ENCODE data around the gene TMEM92.

The TMEM92 gene

GRCh38 chr17:50255766-50256635, 18.3 kb upstream of the TMEM92 start:
- no peak overlapping the region for H3K27ac Mint-ChIP-seq
- DNase-seq: no peak
- TF ChIP-seq CTCF (IDR thresholded peaks at IDR 0.05): no peak
- peaks cover 7% of the 10 kb centered on the region for H3K27me3 Mint-ChIP-seq (ENCODE audit: low read depth, poor library complexity)
- peaks cover 42% of the 10 kb centered on the region for H3K4me1 Mint-ChIP-seq
- H3K9me3 Mint-ChIP-seq: peaks cover 8% of the 10 kb centered on the region
- H3K36me3 Mint-ChIP-seq (ENCODE audit: low read depth): peaks cover 7% of the 10 kb centered on the region
- no peak overlapping the region for H3K4me3 Mint-ChIP-seq

GRCh38 chr17:50256826-50257618, 17.2 kb upstream of the TMEM92 start:
- peaks cover 49% of the 10 kb centered on the region for H3K4me1 Mint-ChIP-seq
- no peak for TF ChIP-seq CTCF (IDR thresholded peaks at IDR 0.05)

GRCh38 chr17:50257676-50258224, 16.5 kb upstream of the TMEM92 start:
- Mint-ChIP-seq H3K27me3 (ENCODE audit: low read depth, poor library complexity) (peaks cover 4% of the 10 kb centered on the region), H3K4me1 (peaks cover 57% of the 10 kb centered on the region), H3K4me3 (no peak overlapping the region), H3K9me3 (no peaks in the 10 kb centered on the region), H3K27ac (no peak overlapping the region), H3K36me3 (ENCODE audit: low read depth) (no peaks in the 10 kb centered on the region)
- TF ChIP-seq CTCF (IDR thresholded peaks at IDR 0.05): no peak
- DNase-seq: no peak

More at GRCh38 chr17:50256826-50257618, 17.2 kb upstream of the TMEM92 start:
- H3K27me3 Mint-ChIP-seq (ENCODE audit: low read depth, poor library complexity): peaks cover 4% of the 10 kb centered on the region
- no peaks in the 10 kb centered on the region for H3K36me3 Mint-ChIP-seq (ENCODE audit: low read depth)
- no peak overlapping the region for H3K27ac Mint-ChIP-seq
- H3K4me3 Mint-ChIP-seq: no peak overlapping the region
- H3K9me3 Mint-ChIP-seq: no peaks in the 10 kb centered on the region
- no peak for DNase-seq

GRCh38 chr17:50258647-50259476, 15.4 kb upstream of the TMEM92 start:
- no peak for DNase-seq
- peaks cover 4% of the 10 kb centered on the region for H3K27me3 Mint-ChIP-seq (ENCODE audit: low read depth, poor library complexity)
- peaks cover 68% of the 10 kb centered on the region for H3K4me1 Mint-ChIP-seq
- H3K27ac Mint-ChIP-seq: no peak overlapping the region
- no peaks in the 10 kb centered on the region for H3K36me3 Mint-ChIP-seq (ENCODE audit: low read depth)
- H3K4me3 Mint-ChIP-seq: no peak overlapping the region
- no peaks in the 10 kb centered on the region for H3K9me3 Mint-ChIP-seq
- TF ChIP-seq CTCF (IDR thresholded peaks at IDR 0.05): no peak

GRCh38 chr17:50259477-50260324, 14.6 kb upstream of the TMEM92 start:
- Mint-ChIP-seq H3K36me3 (ENCODE audit: low read depth) (no peaks in the 10 kb centered on the region), H3K4me1 (peaks cover 76% of the 10 kb centered on the region), H3K4me3 (no peak overlapping the region), H3K9me3 (no peaks in the 10 kb centered on the region), H3K27me3 (ENCODE audit: low read depth, poor library complexity) (peaks cover 4% of the 10 kb centered on the region), H3K27ac (no peak overlapping the region)
- no peak for DNase-seq
- TF ChIP-seq CTCF (IDR thresholded peaks at IDR 0.05): no peak
